SK-N-SH (cell line): ENCODE results near the gene CEP89. TPM values are rescaled to one million over a fixed set of nuclear protein-coding genes. Genes with fewer than 3 reads are reported as not detected.
"Not testable (repeated sequence)": the region's sequence is repeated elsewhere in the genome, so short reads cannot be mapped to it uniquely, and the experiment has no call there.

Experiments used
- CTCF ChIA-PET: fragments of 300-600, 350-600 bp; formaldehyde crosslinking; extraction: SDS; loops from one replicate; lab custom pipeline; 2021; lab: Yijun Ruan, JAX
- POLR2A ChIA-PET: fragments of 350-600 bp; sonication (Branson Sonifier 250); formaldehyde crosslinking; extraction: SDS; loops from one replicate; lab custom pipeline; 2020; ENCODE audit warnings: antibody characterized with exemption, inconsistent platforms; lab: Yijun Ruan, JAX
- DNase-seq: peaks from one replicate; pipeline ENCODE4 v3.0.0; 2012
- H2AFZ ChIP-seq: fragments of 200-600 bp; sonication (generic); 2 replicates; pipeline ENCODE4 v1.8.1; 2016; ENCODE audit warnings: antibody characterized with exemption, mild to moderate bottlenecking, low read depth
- H3F3A ChIP-seq: fragments of 200-600 bp; sonication (generic); replicated peaks from 2 replicates; pipeline ENCODE3; 2016; ENCODE audit warnings: antibody characterized with exemption, mild to moderate bottlenecking; ENCODE audit not compliant: insufficient read depth
- H3K27ac ChIP-seq, 2 experiments: fragments of 200-500 bp in 1 of 2; fragments of 200-600 bp in 1 of 2; sonication (Bioruptor generic) in 1 of 2; sonication (generic), shearing (Covaris generic) in 1 of 2; 2 replicates each; pipeline versions ENCODE4 v1.5.1 to v1.6.1; 2014 to 2016; ENCODE audit warnings: low read depth in 2 of 2, inconsistent platforms in 1 of 2, low read length in 1 of 2, mild to moderate bottlenecking in 1 of 2, mixed read lengths in 1 of 2
- H3K27me3 ChIP-seq: fragments of 200-600 bp; sonication (generic), shearing (Covaris generic); 2 replicates; pipeline ENCODE4 v1.6.1; 2016; ENCODE audit warnings: mixed run types; ENCODE audit not compliant: insufficient read depth
- H3K36me3 ChIP-seq, 2 experiments: fragments of 200-500 bp in 1 of 2; fragments of 200-600 bp in 1 of 2; sonication (Bioruptor generic) in 1 of 2; sonication (generic) in 1 of 2; replicated peaks in 1 of 2; 2 replicates each; pipeline versions ENCODE3 to v1.5.1; 2014 to 2016; ENCODE audit warnings: low read length in 1 of 2, mild to moderate bottlenecking in 1 of 2; ENCODE audit not compliant: insufficient read depth in 2 of 2, control insufficient read depth in 1 of 2
- H3K4me1 ChIP-seq, 2 experiments: fragments of 200-500 bp in 1 of 2; fragments of 200-600 bp in 1 of 2; sonication (Bioruptor generic) in 1 of 2; sonication (generic), shearing (Covaris generic) in 1 of 2; 2 replicates each; pipeline versions ENCODE4 v1.5.1 to v1.6.1; 2014 to 2016; ENCODE audit warnings: low read depth in 1 of 2, low read length in 1 of 2, mixed run types in 1 of 2; ENCODE audit not compliant: insufficient read depth in 2 of 2, control insufficient read depth in 1 of 2
- H3K4me2 ChIP-seq: fragments of 200-600 bp; sonication (generic), shearing (Covaris generic); 2 replicates; pipeline ENCODE4 v1.6.1; 2017; ENCODE audit warnings: mixed run types
- H3K4me3 ChIP-seq, 2 experiments: fragments of 200-500 bp in 1 of 2; fragments of 200-600 bp in 1 of 2; sonication (Bioruptor generic) in 1 of 2; sonication (generic), shearing (Covaris generic) in 1 of 2; 2 replicates each; pipeline versions ENCODE4 v1.5.1 to v1.8.1; 2014 to 2016; ENCODE audit warnings: low read depth in 2 of 2, inconsistent platforms in 1 of 2, low read length in 1 of 2, mild to moderate bottlenecking in 1 of 2, mixed read lengths in 1 of 2, moderate library complexity in 1 of 2
- H3K79me2 ChIP-seq: fragments of 200-600 bp; sonication (generic); 2 replicates; pipeline ENCODE4 v1.8.1; 2017; ENCODE audit warnings: mild to moderate bottlenecking; ENCODE audit not compliant: insufficient read depth
- H3K9ac ChIP-seq: fragments of 200-600 bp; sonication (generic); 2 replicates; pipeline ENCODE4 v1.6.1; 2017; ENCODE audit warnings: mixed run types
- H3K9me2 ChIP-seq: fragments of 200-600 bp; sonication (generic); 2 replicates; pipeline ENCODE4 v1.6.1; 2017; ENCODE audit warnings: mixed run types
- H3K9me3 ChIP-seq: fragments of 200-600 bp; sonication (generic); 2 replicates; pipeline ENCODE4 v1.6.1; 2017; ENCODE audit warnings: mixed run types, mild to moderate bottlenecking, moderate library complexity
- H4K20me1 ChIP-seq: fragments of 200-600 bp; sonication (generic); 2 replicates; pipeline ENCODE4 v1.6.1; 2017; ENCODE audit warnings: mild to moderate bottlenecking, mixed run types; ENCODE audit not compliant: insufficient read depth
- EZH2phosphoT487 ChIP-seq: fragments of 200-600 bp; sonication (generic); IDR thresholded peaks from 2 replicates; pipeline ENCODE4 v1.6.1; 2017; ENCODE audit warnings: low read depth, mixed run types, mild to moderate bottlenecking, antibody characterized with exemption, moderate library complexity, borderline replicate concordance
- FOSL2 ChIP-seq: IDR thresholded peaks from 2 replicates; pipeline ENCODE4 v1.4.0; 2012; ENCODE audit warnings: low read depth, mild to moderate bottlenecking, moderate library complexity, borderline replicate concordance
- FOXJ3 ChIP-seq: sonication (generic); formaldehyde crosslinking; IDR thresholded peaks from 2 replicates; pipeline ENCODE4 v1.5.1; 2020; ENCODE audit warnings: mild to moderate bottlenecking, missing genetic modification reagents
- MEF2A ChIP-seq: IDR thresholded peaks from 2 replicates; pipeline ENCODE4 v1.4.0; 2012; ENCODE audit warnings: low read depth, borderline replicate concordance
- MXI1 ChIP-seq: IDR thresholded peaks from 2 replicates; pipeline ENCODE4 v1.6.1; 2012; ENCODE audit warnings: mild to moderate bottlenecking, low read depth, low read length, improper control_type of control experiment
- NFIC ChIP-seq: IDR thresholded peaks from 2 replicates; pipeline ENCODE4 v1.4.0; 2012; ENCODE audit warnings: borderline replicate concordance
- RAD21 ChIP-seq: IDR thresholded peaks from 2 replicates; pipeline ENCODE4 v1.6.1; 2012; ENCODE audit warnings: mild to moderate bottlenecking, low read length
- RCOR1 ChIP-seq: fragments of 150-350 bp; IDR thresholded peaks from 2 replicates; pipeline ENCODE4 v1.6.1; 2017; ENCODE audit warnings: antibody characterized with exemption, low read length
- RFX5 ChIP-seq: IDR thresholded peaks from 2 replicates; pipeline ENCODE4 v1.6.1; 2012; ENCODE audit warnings: mild to moderate bottlenecking, improper control_type of control experiment, low read length
- TCF12 ChIP-seq: IDR thresholded peaks from 2 replicates; pipeline ENCODE4 v1.4.0; 2012
- TEAD4 ChIP-seq: IDR thresholded peaks from 2 replicates; pipeline ENCODE4 v1.4.0; 2012; ENCODE audit warnings: mild to moderate bottlenecking, borderline replicate concordance; ENCODE audit not compliant: insufficient read depth
- USF1 ChIP-seq: IDR thresholded peaks from 2 replicates; pipeline ENCODE4 v1.4.0; 2012; ENCODE audit warnings: low read depth, borderline replicate concordance
- WGBS: methylation state at CpG from one replicate; pipeline ENCODE4 v1.1.6; 2017; ENCODE audit warnings: low lambda C conversion rate; 5-methylcytosine and 5-hydroxymethylcytosine counted together
- polyA plus RNA-seq, 3 experiments: library from polyadenylated mRNA; depleted of rRNA; stranded (reverse); fragments of >200 nt; gene quantifications; 2 replicates each; pipeline ENCODE4 v1.2.3, GENCODE V29; 2012
- TF ChIP-seq, protein P1 (sequence below): fragments of 200-600 bp; sonication (generic); IDR thresholded peaks from 2 replicates; pipeline ENCODE4 v1.6.1; 2017; ENCODE audit warnings: antibody characterized with exemption, mild to moderate bottlenecking, moderate library complexity

Gene CEP89
- polyA plus RNA-seq, 1 of the 3 experiments (the other 2 are of a cell fraction), result 16.4 TPM

DNA sequence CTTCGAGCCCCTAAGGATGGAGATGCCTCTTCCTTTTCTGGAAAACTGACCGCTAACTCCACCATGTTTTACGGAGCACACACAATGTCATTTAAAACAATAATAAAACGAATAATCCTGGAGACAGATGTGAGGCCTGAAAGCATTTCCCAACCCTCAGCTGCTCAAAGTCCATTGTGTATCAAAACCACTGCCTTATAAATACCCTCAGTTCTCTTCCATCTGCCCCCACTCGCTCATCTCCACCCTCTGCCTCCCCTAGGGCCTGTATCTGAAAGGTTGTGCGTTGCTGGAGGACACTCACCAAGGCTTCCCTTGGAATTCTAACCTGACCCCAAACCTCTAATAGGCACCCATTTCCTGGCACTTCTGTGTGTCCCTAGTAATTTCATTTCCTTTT lies 10.7 kb upstream of the CEP89 start:
- DNase-seq, POLR2A ChIA-PET, H3K4me1 ChIP-seq, H3K9me2 ChIP-seq, H3K4me2 ChIP-seq, H3K27ac ChIP-seq, H3K79me2 ChIP-seq, H3K9ac ChIP-seq, H3K36me3 ChIP-seq, H4K20me1 ChIP-seq, H3F3A ChIP-seq, H3K27me3 ChIP-seq, H3K4me3 ChIP-seq, H3K9me3 ChIP-seq, H2AFZ ChIP-seq, CTCF ChIA-PET: not testable (repeated sequence)
- WGBS, result 89% methylated on average over 6 of the region's 6 CpGs

GRCh38 chr19:32979807-32980206 lies 8.0 kb upstream of the CEP89 start:
- H3F3A ChIP-seq, H3K4me1 ChIP-seq, CTCF ChIA-PET, H3K4me2 ChIP-seq, H3K9me3 ChIP-seq, H3K9me2 ChIP-seq, H3K4me3 ChIP-seq, H3K36me3 ChIP-seq, H2AFZ ChIP-seq, H4K20me1 ChIP-seq, H3K27me3 ChIP-seq, H3K9ac ChIP-seq, DNase-seq, H3K79me2 ChIP-seq, H3K27ac ChIP-seq, POLR2A ChIA-PET: not testable (repeated sequence)
- WGBS, result 94% methylated on average over 6 of the region's 7 CpGs

DNA sequence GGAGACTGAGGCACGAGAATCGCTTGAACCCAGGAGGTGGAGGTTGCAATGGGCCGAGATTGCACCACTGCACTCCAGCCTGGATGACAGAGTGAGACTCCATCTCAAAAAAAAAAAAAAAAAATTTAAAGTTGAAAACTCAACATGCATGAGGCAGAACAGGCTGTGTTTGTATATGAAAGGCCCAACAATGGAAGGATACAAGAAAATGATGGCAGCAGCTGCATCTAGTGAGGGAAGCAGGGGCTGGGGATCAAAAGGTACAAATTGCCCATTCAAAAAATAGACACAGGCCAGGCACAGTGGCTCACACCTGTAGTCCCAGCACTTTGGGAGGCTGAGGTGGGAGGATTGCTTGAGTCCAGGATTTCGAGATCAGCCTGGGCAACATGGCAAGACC lies 6.1 kb upstream of the CEP89 start:
- H3K36me3 ChIP-seq, H3K4me3 ChIP-seq, H3K27me3 ChIP-seq, H3K79me2 ChIP-seq, DNase-seq, H3K27ac ChIP-seq, H3K4me1 ChIP-seq, H3K9me2 ChIP-seq, POLR2A ChIA-PET, H3K4me2 ChIP-seq, H2AFZ ChIP-seq, H3K9ac ChIP-seq, H3K9me3 ChIP-seq, H4K20me1 ChIP-seq: not testable (repeated sequence)
- WGBS, result 91% methylated on average over 4 of the region's 4 CpGs
- CTCF ChIA-PET, result interaction anchor here (2.6 to 8.6 kb wide), 2 partner anchors 103 to 141 kb away, joined by 14 to 215 read pairs; partner anchors contain the start of gene GPATCH1
- H3F3A ChIP-seq, result peaks cover 12% of the 10 kb centered on the region

DNA sequence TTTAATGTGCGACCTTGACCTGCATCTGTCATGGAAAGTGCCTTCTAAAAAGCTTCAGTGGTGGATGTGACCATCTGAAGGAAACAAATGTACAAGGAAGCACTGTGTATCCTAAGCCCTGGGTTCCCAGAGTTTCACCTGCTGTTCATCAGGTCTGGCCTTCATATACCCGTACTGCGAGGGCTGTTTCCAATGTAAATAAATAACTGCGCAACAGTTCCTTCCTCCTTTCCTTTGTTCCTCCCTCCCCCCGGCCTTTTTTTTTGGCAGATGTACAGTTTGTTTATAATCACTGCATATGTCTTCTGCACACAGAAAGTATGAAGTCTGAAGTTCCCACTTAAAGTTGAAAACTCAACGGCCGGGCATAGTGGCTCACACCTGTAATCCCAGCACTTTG lies 5.5 kb upstream of the CEP89 start:
- Histone ChIP-seq H3K4me3 (no peak overlapping the region), H4K20me1 (no peaks in the 10 kb centered on the region), H3K4me1 (peaks cover 0 to 3% of the 10 kb centered on the region in 2 experiments; a peak in 1 of 4 replicates), H3K36me3 (peaks cover 0 to 4% of the 10 kb centered on the region in 2 experiments), H2AFZ (no peak overlapping the region), H3K4me2 (no peak overlapping the region), H3K9ac (no peak overlapping the region), H3F3A (peaks cover 12% of the 10 kb centered on the region), H3K9me3 (no peaks in the 10 kb centered on the region), H3K27me3 (no peaks in the 10 kb centered on the region), H3K9me2 (no peaks in the 10 kb centered on the region), H3K27ac (no peak overlapping the region), H3K79me2 (no peaks in the 10 kb centered on the region)
- ChIA-PET CTCF (interaction anchor here (1.0 to 8.6 kb wide), 10 partner anchors 10 to 141 kb away, joined by 3 to 215 read pairs (median 5); partner anchors contain the start of gene GPATCH1), POLR2A (no interaction called here)
- DNase-seq, result no peak
- 83% methylated on average over 7 of the region's 7 CpGs for WGBS
- TF ChIP-seq, protein P1, sequence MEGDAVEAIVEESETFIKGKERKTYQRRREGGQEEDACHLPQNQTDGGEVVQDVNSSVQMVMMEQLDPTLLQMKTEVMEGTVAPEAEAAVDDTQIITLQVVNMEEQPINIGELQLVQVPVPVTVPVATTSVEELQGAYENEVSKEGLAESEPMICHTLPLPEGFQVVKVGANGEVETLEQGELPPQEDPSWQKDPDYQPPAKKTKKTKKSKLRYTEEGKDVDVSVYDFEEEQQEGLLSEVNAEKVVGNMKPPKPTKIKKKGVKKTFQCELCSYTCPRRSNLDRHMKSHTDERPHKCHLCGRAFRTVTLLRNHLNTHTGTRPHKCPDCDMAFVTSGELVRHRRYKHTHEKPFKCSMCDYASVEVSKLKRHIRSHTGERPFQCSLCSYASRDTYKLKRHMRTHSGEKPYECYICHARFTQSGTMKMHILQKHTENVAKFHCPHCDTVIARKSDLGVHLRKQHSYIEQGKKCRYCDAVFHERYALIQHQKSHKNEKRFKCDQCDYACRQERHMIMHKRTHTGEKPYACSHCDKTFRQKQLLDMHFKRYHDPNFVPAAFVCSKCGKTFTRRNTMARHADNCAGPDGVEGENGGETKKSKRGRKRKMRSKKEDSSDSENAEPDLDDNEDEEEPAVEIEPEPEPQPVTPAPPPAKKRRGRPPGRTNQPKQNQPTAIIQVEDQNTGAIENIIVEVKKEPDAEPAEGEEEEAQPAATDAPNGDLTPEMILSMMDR, result no peak
- TF ChIP-seq FOXJ3 (CRISPR knock-in tag) (no peak), NFIC (no peak), RAD21 (no peak), RFX5 (no peak), EZH2phosphoT487 (no peak), FOSL2 (no peak), USF1 (no peak), TCF12 (no peak), MEF2A (no peak), RCOR1 (no peak), TEAD4 (no peak), MXI1 (no peak)
